HepG2 (cell line): ENCODE data around the gene SFXN5. TPM values are rescaled to one million over a fixed set of nuclear protein-coding genes. Genes with fewer than 3 reads are reported as not detected.

Experiments used
- ATAC-seq: fragments of 200-7000 bp; cut with Tn5 transposase; 3 replicates; pipeline ENCODE4 v1.9.1; 2020; ENCODE audit warnings: mild to moderate bottlenecking, moderate library complexity
- BruUV-seq: library from RNA; stranded (reverse); fragments of 400-500 nt; replicated peaks from 2 replicates; lab custom pipeline; 2021; lab: Mats Ljungman, UMichigan
- CTCF ChIA-PET: fragments of 300-600 bp; formaldehyde crosslinking; extraction: SDS; loops from one replicate; lab custom pipeline; 2021; ENCODE audit warnings: low total read pairs, inconsistent platforms, low intra/inter-chr PET ratio; lab: Yijun Ruan, JAX
- POLR2A ChIA-PET: fragments of 350-600 bp; sonication (Branson Sonifier 250); formaldehyde crosslinking; loops from one replicate; lab custom pipeline; 2020; ENCODE audit warnings: antibody characterized with exemption, inconsistent platforms; lab: Yijun Ruan, JAX
- DNase-seq: peaks from one replicate; pipeline ENCODE4 v3.0.0-alpha.2; 2015; ENCODE audit warnings: low spot score
- FAIRE-seq: peaks from 3 replicates; lab custom pipeline; 2011; peaks lifted over from hg19 to GRCh38; lab: Jason Lieb, UNC
- H2AFZ ChIP-seq: one replicate; pipeline ENCODE4 v1.6.1; 2011; ENCODE audit warnings: low read length, inconsistent platforms
- H3K27ac ChIP-seq: fragments of 300-600 bp; 3 replicates; pipeline ENCODE4 v1.8.0; 2011; ENCODE audit warnings: mixed run types, mild to moderate bottlenecking, mixed read lengths, low read length, inconsistent platforms; ENCODE audit not compliant: insufficient read depth; ENCODE audit errors: extremely low read length
- H3K27me3 ChIP-seq, 2 experiments: fragments of 200-600 bp in 1 of 2; 2 replicates in 1 of 2; 3 replicates in 1 of 2; pipeline versions ENCODE4 v1.6.0 to v1.8.0; 2011; ENCODE audit warnings: low read length in 2 of 2, mild to moderate bottlenecking in 2 of 2, moderate library complexity in 2 of 2, inconsistent platforms in 1 of 2; ENCODE audit not compliant: insufficient read depth in 2 of 2, control insufficient read depth in 1 of 2
- H3K36me3 ChIP-seq, 2 experiments: fragments of 200-600 bp in 1 of 2; replicated peaks in 1 of 2; 2 replicates in 1 of 2; 3 replicates in 1 of 2; pipeline versions ENCODE4 v1.5.1 to v1.8.0; 2011; ENCODE audit warnings: low read length in 2 of 2, inconsistent platforms in 1 of 2; ENCODE audit not compliant: insufficient read depth in 2 of 2, control insufficient read depth in 1 of 2
- H3K4me1 ChIP-seq: 2 replicates; pipeline ENCODE4 v1.5.1; 2012; ENCODE audit warnings: low read length, inconsistent platforms; ENCODE audit not compliant: insufficient read depth
- H3K4me2 ChIP-seq: 2 replicates; pipeline ENCODE4 v1.6.0; 2011; ENCODE audit warnings: low read depth, low read length, inconsistent platforms
- H3K4me3 ChIP-seq, 3 experiments: fragments of 200-600 bp in 1 of 3; sonication (generic), shearing (Covaris generic) in 1 of 3; replicated peaks in 1 of 3; 2 replicates each; pipeline ENCODE4 v1.5.1; 2011 to 2016; ENCODE audit warnings: low read length in 3 of 3, inconsistent platforms in 2 of 3, low read depth in 2 of 3, mild to moderate bottlenecking in 2 of 3, control low read depth in 1 of 3, mixed read lengths in 1 of 3; ENCODE audit not compliant: insufficient read depth in 1 of 3
- H3K79me2 ChIP-seq: one replicate; pipeline ENCODE4 v1.6.1; 2011; ENCODE audit warnings: low read length, inconsistent platforms; ENCODE audit not compliant: insufficient read depth
- H3K9ac ChIP-seq: 2 replicates; pipeline ENCODE4 v1.6.0; 2011; ENCODE audit warnings: mild to moderate bottlenecking, low read depth, low read length, inconsistent platforms; ENCODE audit not compliant: insufficient read depth
- H3K9me3 ChIP-seq: 2 replicates; pipeline ENCODE4 v1.5.1; 2012; ENCODE audit warnings: mild to moderate bottlenecking, low read length
- H4K20me1 ChIP-seq: 2 replicates; pipeline ENCODE4 v1.6.0; 2011; ENCODE audit warnings: inconsistent platforms, mild to moderate bottlenecking, low read length, moderate library complexity; ENCODE audit not compliant: insufficient read depth
- CEBPB ChIP-seq: IDR thresholded peaks from 2 replicates; pipeline ENCODE4 v1.6.1; 2011; ENCODE audit warnings: low read depth, low read length, improper control_type of control experiment, borderline replicate concordance
- EZH2 ChIP-seq: conservative IDR thresholded peaks from 2 replicates; pipeline ENCODE4 v1.6.1; 2012; ENCODE audit warnings: mild to moderate bottlenecking, low read depth, low read length, moderate library complexity
- MAZ ChIP-seq, 2 experiments: sonication (generic) in 1 of 2; formaldehyde crosslinking in 1 of 2; IDR thresholded peaks; 2 replicates each; pipeline versions ENCODE4 v1.5.0 to v1.6.1; 2012 to 2020; ENCODE audit warnings: low read depth in 2 of 2, mild to moderate bottlenecking in 2 of 2, borderline replicate concordance in 1 of 2, improper control_type of control experiment in 1 of 2, low read length in 1 of 2, missing genetic modification reagents in 1 of 2, moderate library complexity in 1 of 2
- ZFP90 ChIP-seq: sonication (generic); formaldehyde crosslinking; IDR thresholded peaks from 2 replicates; pipeline ENCODE4 v1.8.0; 2022; ENCODE audit warnings: missing genetic modification reagents, mild to moderate bottlenecking, inconsistent platforms, borderline replicate concordance
- ZNF768 ChIP-seq: sonication (generic); formaldehyde crosslinking; IDR thresholded peaks from 2 replicates; pipeline ENCODE4 v1.4.0; 2020; ENCODE audit warnings: missing genetic modification reagents
- WGBS: methylation state at CpG from one replicate; pipeline ENCODE4 v1.1.6; 2017; ENCODE audit warnings: low lambda C conversion rate; 5-methylcytosine and 5-hydroxymethylcytosine counted together
- in situ Hi-C: cut with HindIII; loops from 2 replicates; pipeline ENCODE4 v1.10.0; 2017; ENCODE audit warnings: low pct_unique_long_range_greater_than_20kb; ENCODE audit not compliant: extremely low pct_ligation_motif_present
- intact Hi-C: fragments of 100-400 bp; cut with micrococcal nuclease; formaldehyde crosslinking; loops from one replicate; pipeline ENCODE4 v1.10.0; 2022; ENCODE audit not compliant: unreplicated experiment
- polyA plus RNA-seq, 8 experiments: library from polyadenylated mRNA; depleted of rRNA in 3 of 8; stranded (reverse) in 7 of 8; unstranded in 1 of 8; fragments of >200 nt; fragmentation: Illumina TruSeq in 4 of 8; extraction: Trizol in 4 of 8; gene quantifications; 2 replicates each; pipeline versions ENCODE4 v1.2.1 to v1.2.3, GENCODE V29; 2011 to 2016; ENCODE audit warnings: low read depth in 4 of 8, missing spikeins in 1 of 8, mixed read lengths in 1 of 8; ENCODE audit not compliant: insufficient read depth in 1 of 8
- total RNA-seq, 5 experiments: library from RNA; depleted of rRNA; stranded (reverse); fragments of >200 nt; fragmentation: Illumina TruSeq; extraction: Trizol; gene quantifications; 2 replicates each; pipeline ENCODE4 v1.2.3, GENCODE V29; 2016; ENCODE audit warnings: low read depth in 1 of 5

Gene SFXN5
- total and polyA plus RNA-seq, 2 of the 13 experiments (the other 11 are each of a cell fraction or from before 2014, with no cell fraction given): 34.9 to 37.4 TPM

GRCh38 chr2:72926811-72927465 lies 144.6 kb downstream of the SFXN5 start:
- CTCF ChIA-PET: no interaction called here
- no peak overlapping the region for H3K9ac ChIP-seq
- no TSS peak for BruUV-seq
- no peak for FAIRE-seq
- POLR2A ChIA-PET: interaction anchor here (1.4 kb wide), 1 partner anchor 144 kb away, joined by 3 read pairs; the partner anchor contains the start of gene SFXN5
- 57% methylated on average over 6 of the region's 6 CpGs for WGBS
- intact Hi-C loops: no loop called here
- ATAC-seq: no peak
- H3K4me2 ChIP-seq: no peak overlapping the region
- no peak overlapping the region for H3K27ac ChIP-seq
- H3K27me3 ChIP-seq: peaks cover 2 to 81% of the 10 kb centered on the region in 2 experiments; a peak in 4 of 5 replicates
- H3K4me3 ChIP-seq: no peak overlapping the region
- H3K9me3 ChIP-seq: no peaks in the 10 kb centered on the region
- DNase-seq: no peak
- H3K36me3 ChIP-seq: no peaks in the 10 kb centered on the region
- H2AFZ ChIP-seq: no peak overlapping the region
- H4K20me1 ChIP-seq: no peaks in the 10 kb centered on the region; the same call in 1 of the 2 replicates
- H3K79me2 ChIP-seq: no peaks in the 10 kb centered on the region
- in situ Hi-C loops: no loop called here
- no peak for TF ChIP-seq MAZ (IDR thresholded peaks at IDR 0.05; ENCODE audit: borderline replicate concordance, low read depth, low read length)
- TF ChIP-seq MAZ (CRISPR knock-in tag; IDR thresholded peaks at IDR 0.05; ENCODE audit: low read depth): no peak
- peak; percentile 82 for TF ChIP-seq CEBPB
- H3K4me1 ChIP-seq: no peaks in the 10 kb centered on the region

- Histone ChIP-seq H3K79me2 (no peaks in the 10 kb centered on the region), H4K20me1 (no peaks in the 10 kb centered on the region), H3K4me1 (no peaks in the 10 kb centered on the region), H3K4me2 (no peak overlapping the region), H3K27me3 (peaks cover 2 to 86% of the 10 kb centered on the region in 2 experiments; a peak in 4 of 5 replicates), H3K36me3 (no peaks in the 10 kb centered on the region), H2AFZ (no peak overlapping the region), H3K27ac (no peak overlapping the region), H3K9ac (no peak overlapping the region), H3K4me3 (no peak overlapping the region), H3K9me3 (no peaks in the 10 kb centered on the region)
- in situ Hi-C loops: no loop called here
- 41% methylated on average over 4 of the region's 4 CpGs for WGBS
- BruUV-seq: no TSS peak
- ChIA-PET POLR2A (interaction anchor here (1.4 kb wide), 1 partner anchor 145 kb away, joined by 3 read pairs; the partner anchor contains the start of gene SFXN5), CTCF (no interaction called here)
- ATAC-seq (no peak), DNase-seq (no peak), FAIRE-seq (no peak)
- intact Hi-C loops: no loop called here
- TF ChIP-seq ZFP90 (CRISPR knock-in tag): no peak
- TF ChIP-seq ZNF768 (CRISPR knock-in tag): peak; percentile 50; the same call in 1 of the 2 replicates
- 0 out of 2 replicates have a peak, but pooled peaks have one; percentile 22 for TF ChIP-seq EZH2
Measured at GRCh38 chr2:72926368-72926767, 145.1 kb downstream of the SFXN5 start.
